Endodermal cell (in vitro differentiated cells): ENCODE results near the gene TMEM147. TPM values are rescaled to one million over a fixed set of nuclear protein-coding genes. Genes with fewer than 3 reads are reported as not detected.
A peak's percentile ranks its signal among the peaks of the same experiment; 100 is the strongest.
"Not testable (repeated sequence)": the region's sequence is repeated elsewhere in the genome, so short reads cannot be mapped to it uniquely, and the experiment has no call there.

Experiments used
- DNase-seq: peaks from one replicate; pipeline ENCODE4 v3.0.0-alpha.2; 2017
- H3K27ac ChIP-seq: 2 replicates; pipeline ENCODE4 v1.5.1; 2013; ENCODE audit warnings: mild to moderate bottlenecking, low read depth, low read length, moderate library complexity
- H3K27me3 ChIP-seq: 2 replicates; pipeline ENCODE4 v1.6.1; 2013; ENCODE audit warnings: mild to moderate bottlenecking, low read length, moderate library complexity; ENCODE audit not compliant: insufficient read depth, control insufficient read depth, poor library complexity, severe bottlenecking
- H3K36me3 ChIP-seq: 2 replicates; pipeline ENCODE4 v1.7.0; 2013; ENCODE audit warnings: mild to moderate bottlenecking, low read length, moderate library complexity; ENCODE audit not compliant: control insufficient read depth, insufficient read depth
- H3K4me1 ChIP-seq: one replicate; pipeline ENCODE4 v1.7.0; 2013; ENCODE audit warnings: low read length; ENCODE audit not compliant: control insufficient read depth, insufficient read depth
- H3K4me3 ChIP-seq: 2 replicates; pipeline ENCODE4 v1.5.1; 2013; ENCODE audit warnings: mild to moderate bottlenecking, low read length, moderate library complexity
- H3K9ac ChIP-seq: 2 replicates; pipeline ENCODE4 v1.6.1; 2013; ENCODE audit warnings: mild to moderate bottlenecking, low read length, moderate library complexity; ENCODE audit not compliant: poor library complexity, severe bottlenecking; ENCODE audit errors: extremely low read depth
- H3K9me3 ChIP-seq: 2 replicates; pipeline ENCODE4 v1.6.1; 2013; ENCODE audit warnings: mild to moderate bottlenecking, low read length, moderate library complexity; ENCODE audit not compliant: control insufficient read depth
- H3K27ac Mint-ChIP-seq: 2 replicates; pipeline ENCODE4 v1.8.0; 2020; ENCODE audit warnings: mixed read lengths
- H3K27me3 Mint-ChIP-seq: 2 replicates; pipeline ENCODE4 v1.8.0; 2021; ENCODE audit warnings: mild to moderate bottlenecking, mixed read lengths; ENCODE audit not compliant: insufficient read depth
- H3K36me3 Mint-ChIP-seq: 2 replicates; pipeline ENCODE4 v1.8.0; 2020; ENCODE audit warnings: low read depth, mixed read lengths
- H3K4me1 Mint-ChIP-seq: 2 replicates; pipeline ENCODE4 v1.8.0; 2020; ENCODE audit warnings: mixed read lengths
- H3K4me3 Mint-ChIP-seq: 2 replicates; pipeline ENCODE4 v1.8.0; 2020; ENCODE audit warnings: mild to moderate bottlenecking, moderate library complexity, mixed read lengths
- H3K9me3 Mint-ChIP-seq: 2 replicates; pipeline ENCODE4 v1.8.0; 2020; ENCODE audit warnings: mild to moderate bottlenecking, mixed read lengths
- CTCF ChIP-seq: fragments of 200-600 bp; sonication (generic); conservative IDR thresholded peaks from 2 replicates; pipeline ENCODE4 v1.5.0; 2021; ENCODE audit warnings: antibody characterized with exemption, mild to moderate bottlenecking
- WGBS, 2 experiments: methylation state at CpG; one replicate each; pipeline versions ENCODE4 v1.1.5 to v1.1.7; 2013; ENCODE audit warnings: missing lambda C conversion rate in 2 of 2, mixed read lengths in 1 of 2; ENCODE audit not compliant: insufficient coverage in 1 of 2, insufficient read length in 1 of 2; 5-methylcytosine and 5-hydroxymethylcytosine counted together
- total RNA-seq, 2 donors: library from RNA; stranded (reverse); fragmentation: NEBNext Ultra II Directional in 1 of 2; extraction: Animal tissue kit (Norgen Biotek cat#: 25700) in 1 of 2; gene quantifications; 2 replicates in 1 of 2; 3 replicates in 1 of 2; pipeline ENCODE4 v1.2.1, GENCODE V29; 2021

The TMEM147 gene
- total RNA-seq, 2 donors from 2014 or later = 109 to 119 TPM

GRCh38 chr19:35587321-35587720 lies 41.9 kb downstream of the TMEM147 start:
- Histone ChIP-seq H3K27ac (no peak overlapping the region), H3K27me3 (peaks cover 15% of the 10 kb centered on the region), H3K4me3 (no peak overlapping the region), H3K9ac (no peak overlapping the region), H3K36me3 (no peaks in the 10 kb centered on the region), H3K9me3 (no peaks in the 10 kb centered on the region), H3K4me1 (no peaks in the 10 kb centered on the region)
- Mint-ChIP-seq H3K36me3 (no peaks in the 10 kb centered on the region), H3K4me3 (no peak overlapping the region), H3K27me3 (peaks cover 48% of the 10 kb centered on the region), H3K4me1 (no peaks in the 10 kb centered on the region), H3K27ac (no peak overlapping the region), H3K9me3 (no peaks in the 10 kb centered on the region)
- DNase-seq = no peak
- TF ChIP-seq CTCF = no peak
- WGBS, 2 experiments = 80% methylated on average over 1 of the region's 1 CpG; no CpG with 5 or more reads in 1 of the 2 experiments

GRCh38 chr19:35590875-35591274 lies 45.4 kb downstream of the TMEM147 start:
- no peak overlapping the region for H3K27ac Mint-ChIP-seq
- Histone ChIP-seq H3K9me3 (no peaks in the 10 kb centered on the region), H3K36me3 (no peaks in the 10 kb centered on the region), H3K4me3 (no peak overlapping the region), H3K27me3 (no peaks in the 10 kb centered on the region), H3K9ac (no peak overlapping the region), H3K27ac (no peak overlapping the region), H3K4me1 (no peaks in the 10 kb centered on the region)
- 78 to 93% methylated on average over 2 to 3 of the region's 3 CpGs for WGBS, 2 experiments
- no peaks in the 10 kb centered on the region for H3K4me1 Mint-ChIP-seq
- no peak for DNase-seq
- H3K4me3 Mint-ChIP-seq = no peak overlapping the region
- no peak for TF ChIP-seq CTCF
- H3K27me3 Mint-ChIP-seq = peaks cover 24% of the 10 kb centered on the region
- H3K9me3 Mint-ChIP-seq = no peaks in the 10 kb centered on the region
- H3K36me3 Mint-ChIP-seq = no peaks in the 10 kb centered on the region

- H3K9me3 Mint-ChIP-seq = no peaks in the 10 kb centered on the region
- no peak overlapping the region for H3K4me3 ChIP-seq
- WGBS, 2 experiments = 40 to 44% methylated on average over 7 to 8 of the region's 8 CpGs
- peaks cover 13% of the 10 kb centered on the region for H3K27me3 Mint-ChIP-seq
- no peak overlapping the region for H3K9ac ChIP-seq
- no peak overlapping the region for H3K27ac ChIP-seq
- H3K4me1 Mint-ChIP-seq = no peaks in the 10 kb centered on the region
- no peaks in the 10 kb centered on the region for H3K9me3 ChIP-seq
- peak; percentile 76 for DNase-seq
- H3K36me3 Mint-ChIP-seq = no peaks in the 10 kb centered on the region
- no peaks in the 10 kb centered on the region for H3K4me1 ChIP-seq
- no peak overlapping the region for H3K4me3 Mint-ChIP-seq
- H3K27me3 ChIP-seq = no peaks in the 10 kb centered on the region
- TF ChIP-seq CTCF = peak; percentile 84
- H3K36me3 ChIP-seq = no peaks in the 10 kb centered on the region
- no peak overlapping the region for H3K27ac Mint-ChIP-seq
These were observed 46.8 kb downstream of the TMEM147 start for GRCh38 chr19:35592226-35592625.

- H3K27ac ChIP-seq, H3K36me3 ChIP-seq, H3K4me3 ChIP-seq, H3K9ac ChIP-seq, H3K9me3 Mint-ChIP-seq, H3K4me1 ChIP-seq, H3K9me3 ChIP-seq, DNase-seq, H3K4me3 Mint-ChIP-seq, H3K27ac Mint-ChIP-seq, H3K36me3 Mint-ChIP-seq, H3K27me3 Mint-ChIP-seq, H3K4me1 Mint-ChIP-seq, H3K27me3 ChIP-seq: not testable (repeated sequence)
- 77 to 95% methylated on average over 3 of the region's 3 CpGs for WGBS, 2 experiments
These were observed 49.6 kb downstream of the TMEM147 start for GRCh38 chr19:35595026-35595425.
